Activated naive CD8-positive, alpha-beta T cell treated with anti-CD3 and anti-CD28 coated beads for 36 hours (primary cell): Measurements from ENCODE around the gene KRTAP25-1. TPM values are rescaled to one million over a fixed set of nuclear protein-coding genes. Genes with fewer than 3 reads are reported as not detected.

Source experiments
- DNase-seq: peaks from one replicate; pipeline ENCODE4 v3.0.0; 2021
- H3K27ac Mint-ChIP-seq: one replicate; pipeline ENCODE4 v1.8.0; 2022; ENCODE audit warnings: mild to moderate bottlenecking, moderate library complexity, mixed read lengths
- H3K27me3 Mint-ChIP-seq: one replicate; pipeline ENCODE4 v1.8.0; 2022; ENCODE audit warnings: mild to moderate bottlenecking, mixed read lengths
- H3K36me3 Mint-ChIP-seq: one replicate; pipeline ENCODE4 v1.8.0; 2021; ENCODE audit warnings: mild to moderate bottlenecking, mixed read lengths
- H3K4me1 Mint-ChIP-seq: one replicate; pipeline ENCODE4 v1.8.0; 2021; ENCODE audit warnings: mixed read lengths
- H3K4me3 Mint-ChIP-seq: one replicate; pipeline ENCODE4 v1.8.0; 2022; ENCODE audit warnings: mild to moderate bottlenecking, moderate library complexity, mixed read lengths
- H3K9me3 Mint-ChIP-seq: one replicate; pipeline ENCODE4 v1.8.0; 2022; ENCODE audit warnings: mixed read lengths
- total RNA-seq, 2 experiments: library from RNA; stranded (reverse); gene quantifications; one replicate each; pipeline ENCODE4 v1.2.3, GENCODE V29; 2021

KRTAP25-1 gene
- total RNA-seq, 2 experiments from 2014 or later = not detected

DNA sequence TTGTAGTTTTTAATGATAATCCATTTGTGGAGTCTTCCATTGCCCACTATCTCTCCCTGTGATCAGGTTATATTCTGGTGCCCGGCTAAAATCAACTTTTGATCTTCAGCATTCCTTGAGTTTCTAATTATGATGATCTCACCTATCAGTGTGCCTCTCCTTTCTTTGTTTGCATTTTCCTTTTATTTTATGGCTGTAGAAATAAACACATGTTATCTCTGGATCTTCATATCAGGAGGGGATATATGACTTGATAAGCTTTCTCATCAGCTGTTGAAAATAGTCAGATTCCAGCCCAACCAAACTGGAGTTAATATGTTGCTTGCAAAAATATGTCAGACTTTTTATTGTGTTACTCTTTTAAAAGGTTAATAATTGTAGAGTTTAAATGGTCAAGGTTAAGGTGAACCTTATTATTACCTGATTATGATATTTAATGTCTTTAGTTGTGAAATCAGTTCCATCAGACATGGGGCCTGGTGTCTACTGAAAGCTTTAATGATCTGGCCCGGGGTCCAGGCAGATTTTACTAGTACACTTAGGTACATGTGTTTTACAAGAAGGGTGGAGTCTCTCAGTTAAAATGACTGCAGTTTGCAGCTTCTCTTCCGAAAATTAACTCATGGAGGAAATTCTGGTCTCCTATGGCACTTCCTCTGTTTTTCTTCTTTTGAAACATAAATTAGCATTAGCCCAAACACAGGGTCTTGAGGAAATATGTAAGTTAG is 19.3 kb downstream of the KRTAP25-1 start:
- no peak overlapping the region for H3K4me3 Mint-ChIP-seq
- H3K36me3 Mint-ChIP-seq = no peaks in the 10 kb centered on the region
- no peak for DNase-seq
- H3K27ac Mint-ChIP-seq = no peak overlapping the region
- peaks cover 3% of the 10 kb centered on the region for H3K27me3 Mint-ChIP-seq
- no peaks in the 10 kb centered on the region for H3K4me1 Mint-ChIP-seq
- peaks cover 2% of the 10 kb centered on the region for H3K9me3 Mint-ChIP-seq

DNA sequence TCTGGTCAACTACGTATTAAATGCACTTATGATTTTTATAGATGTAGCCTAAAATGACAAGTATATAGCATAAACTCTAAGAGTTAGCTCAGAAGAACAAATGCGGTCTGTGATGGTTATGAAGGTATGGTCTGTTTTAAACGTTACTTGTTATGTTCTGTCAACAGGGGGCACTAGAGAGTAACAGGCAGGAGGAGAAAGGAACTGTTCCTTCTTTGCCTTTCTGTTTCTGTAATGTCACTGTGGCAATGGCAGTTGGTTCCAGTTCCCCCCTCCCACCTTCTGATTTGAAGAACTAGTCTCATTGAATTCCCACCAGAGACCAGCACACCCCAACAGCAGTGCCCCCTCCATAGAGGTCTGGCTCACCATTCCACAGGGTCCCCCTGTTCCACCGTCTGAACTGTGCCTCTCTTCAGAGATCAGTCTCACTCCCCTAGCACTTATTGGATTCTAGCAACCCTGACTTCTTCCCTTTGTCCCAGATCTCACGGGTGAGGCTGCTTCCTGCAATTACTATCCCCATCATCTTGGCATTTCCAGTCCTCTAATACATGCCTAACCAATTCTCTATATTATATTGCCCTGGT is 20.6 kb downstream of the KRTAP25-1 start:
- H3K4me1 Mint-ChIP-seq = no peaks in the 10 kb centered on the region
- H3K27me3 Mint-ChIP-seq = peaks cover 3% of the 10 kb centered on the region
- no peak overlapping the region for H3K4me3 Mint-ChIP-seq
- DNase-seq = no peak
- no peak overlapping the region for H3K27ac Mint-ChIP-seq
- no peaks in the 10 kb centered on the region for H3K36me3 Mint-ChIP-seq
- peaks cover 2% of the 10 kb centered on the region for H3K9me3 Mint-ChIP-seq

- H3K36me3 Mint-ChIP-seq = no peaks in the 10 kb centered on the region
- H3K4me3 Mint-ChIP-seq = no peak overlapping the region
- H3K27ac Mint-ChIP-seq = no peak overlapping the region
- DNase-seq = no peak
- no peaks in the 10 kb centered on the region for H3K4me1 Mint-ChIP-seq
- no peaks in the 10 kb centered on the region for H3K9me3 Mint-ChIP-seq
- no peaks in the 10 kb centered on the region for H3K27me3 Mint-ChIP-seq
These were observed 31.5 kb downstream of the KRTAP25-1 start for GRCh38 chr21:30257773-30258172.

DNA sequence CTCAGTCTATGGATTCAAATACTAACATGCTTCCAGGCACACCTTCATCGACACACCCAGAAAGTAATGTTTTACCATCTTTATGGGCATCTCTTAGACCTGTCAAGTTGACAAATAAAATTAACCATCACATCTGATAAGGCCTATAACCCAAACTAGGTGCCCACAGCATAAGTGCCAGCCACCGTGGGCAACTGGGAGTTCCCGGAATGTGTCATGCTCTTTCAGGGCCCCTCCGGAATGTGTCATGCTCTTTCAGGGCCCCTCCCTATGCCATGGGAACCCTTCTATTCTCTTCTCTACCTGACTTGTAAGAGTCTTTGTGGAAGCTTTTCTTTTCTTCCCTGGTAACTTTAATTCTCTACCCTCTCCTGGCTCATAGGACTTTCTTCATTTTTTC is 33.2 kb downstream of the KRTAP25-1 start:
- no peaks in the 10 kb centered on the region for H3K4me1 Mint-ChIP-seq
- no peaks in the 10 kb centered on the region for H3K36me3 Mint-ChIP-seq
- no peak for DNase-seq
- H3K9me3 Mint-ChIP-seq = no peaks in the 10 kb centered on the region
- no peaks in the 10 kb centered on the region for H3K27me3 Mint-ChIP-seq
- H3K27ac Mint-ChIP-seq = no peak overlapping the region
- H3K4me3 Mint-ChIP-seq = no peak overlapping the region

- H3K27me3 Mint-ChIP-seq = no peaks in the 10 kb centered on the region
- no peaks in the 10 kb centered on the region for H3K36me3 Mint-ChIP-seq
- no peaks in the 10 kb centered on the region for H3K4me1 Mint-ChIP-seq
- H3K9me3 Mint-ChIP-seq = no peaks in the 10 kb centered on the region
- no peak for DNase-seq
- H3K4me3 Mint-ChIP-seq = no peak overlapping the region
- no peak overlapping the region for H3K27ac Mint-ChIP-seq
These were observed 33.6 kb downstream of the KRTAP25-1 start for GRCh38 chr21:30255679-30256078.

GRCh38 chr21:30251781-30252180 is 37.5 kb downstream of the KRTAP25-1 start:
- H3K27ac Mint-ChIP-seq = no peak overlapping the region
- no peaks in the 10 kb centered on the region for H3K27me3 Mint-ChIP-seq
- no peak overlapping the region for H3K4me3 Mint-ChIP-seq
- no peaks in the 10 kb centered on the region for H3K9me3 Mint-ChIP-seq
- H3K36me3 Mint-ChIP-seq = no peaks in the 10 kb centered on the region
- no peaks in the 10 kb centered on the region for H3K4me1 Mint-ChIP-seq
- no peak for DNase-seq

- Mint-ChIP-seq H3K27ac (no peak overlapping the region), H3K9me3 (no peaks in the 10 kb centered on the region), H3K4me3 (no peak overlapping the region), H3K27me3 (no peaks in the 10 kb centered on the region), H3K36me3 (no peaks in the 10 kb centered on the region), H3K4me1 (no peaks in the 10 kb centered on the region)
- no peak for DNase-seq
These were observed 39.4 kb downstream of the KRTAP25-1 start for GRCh38 chr21:30249936-30250335.

- H3K4me1 Mint-ChIP-seq = no peaks in the 10 kb centered on the region
- H3K27me3 Mint-ChIP-seq = no peaks in the 10 kb centered on the region
- no peaks in the 10 kb centered on the region for H3K9me3 Mint-ChIP-seq
These were observed 40.5 kb downstream of the KRTAP25-1 start for GRCh38 chr21:30248844-30249243.

DNA sequence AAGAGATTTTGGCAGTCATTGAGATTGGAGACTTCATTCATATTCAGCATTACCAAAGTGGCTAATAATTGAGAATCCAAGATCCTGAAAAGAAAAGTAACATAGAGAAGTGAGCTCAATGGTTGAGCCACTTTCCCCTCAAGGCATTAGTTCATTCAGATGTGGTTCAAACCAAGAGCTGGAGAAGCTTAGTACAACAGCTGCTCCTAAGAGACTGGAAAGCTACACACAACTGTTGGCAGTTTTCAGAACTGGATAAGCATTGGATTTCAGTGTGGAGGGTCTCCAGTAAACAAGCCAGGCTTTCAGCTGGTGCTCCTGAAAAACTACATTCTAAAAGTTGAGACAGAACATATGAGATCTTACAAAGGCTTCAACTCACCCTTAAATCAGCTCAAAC is 44.3 kb downstream of the KRTAP25-1 start:
- no peaks in the 10 kb centered on the region for H3K4me1 Mint-ChIP-seq
- no peaks in the 10 kb centered on the region for H3K36me3 Mint-ChIP-seq
- DNase-seq = no peak
- no peak overlapping the region for H3K4me3 Mint-ChIP-seq
- H3K27me3 Mint-ChIP-seq = no peaks in the 10 kb centered on the region
- no peak overlapping the region for H3K27ac Mint-ChIP-seq
- H3K9me3 Mint-ChIP-seq = no peaks in the 10 kb centered on the region

More at GRCh38 chr21:30248844-30249243, 40.5 kb downstream of the KRTAP25-1 start:
- H3K36me3 Mint-ChIP-seq = no peaks in the 10 kb centered on the region
- H3K27ac Mint-ChIP-seq = no peak overlapping the region
- no peak overlapping the region for H3K4me3 Mint-ChIP-seq
- DNase-seq = no peak

DNA sequence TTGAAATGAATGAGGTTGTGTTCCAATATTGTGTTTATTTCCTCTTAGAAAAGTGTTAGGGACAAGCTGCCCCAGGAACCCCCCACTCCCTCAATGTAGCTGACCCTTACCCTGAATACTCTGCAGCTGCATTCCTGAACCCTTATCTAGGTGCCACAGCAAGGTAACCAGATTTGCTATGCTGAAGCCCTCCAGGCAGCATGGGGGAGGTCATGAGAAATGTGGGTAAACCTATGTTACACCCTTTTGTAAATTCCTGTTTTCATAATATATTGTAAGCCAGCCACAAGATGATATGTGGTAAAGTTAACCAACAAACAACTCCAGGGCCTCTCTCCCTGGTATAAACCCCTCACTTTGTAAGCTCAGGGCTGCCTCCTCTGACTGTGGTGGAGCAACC is 45.6 kb downstream of the KRTAP25-1 start:
- H3K9me3 Mint-ChIP-seq = no peaks in the 10 kb centered on the region

DNA sequence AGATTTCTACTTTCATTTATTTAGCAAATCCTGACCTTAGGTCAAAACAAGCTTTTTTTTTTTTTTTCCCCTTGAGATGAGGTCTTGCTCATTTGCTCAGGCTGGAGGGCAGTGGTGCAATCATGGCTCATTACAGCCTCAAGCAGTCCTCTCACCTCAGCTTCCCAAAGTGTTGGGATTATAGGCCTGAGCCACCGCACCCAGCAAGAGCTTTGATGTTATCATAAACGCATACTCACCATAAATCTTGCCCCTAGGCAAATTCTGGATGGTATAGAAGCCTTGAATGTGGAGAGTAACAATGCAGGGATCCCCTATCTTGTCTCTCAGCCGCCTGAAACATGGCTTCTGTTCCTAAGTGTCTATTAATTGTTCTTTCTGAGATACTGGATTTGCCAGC is 48.7 kb downstream of the KRTAP25-1 start:
- Mint-ChIP-seq H3K36me3 (no peaks in the 10 kb centered on the region), H3K4me1 (no peaks in the 10 kb centered on the region), H3K27ac (no peak overlapping the region), H3K4me3 (no peak overlapping the region), H3K9me3 (no peaks in the 10 kb centered on the region), H3K27me3 (no peaks in the 10 kb centered on the region)
- no peak for DNase-seq

More for the DNA sequence above, 45.6 kb downstream of the KRTAP25-1 start:
- Mint-ChIP-seq H3K36me3 (no peaks in the 10 kb centered on the region), H3K4me3 (no peak overlapping the region), H3K27me3 (no peaks in the 10 kb centered on the region), H3K4me1 (no peaks in the 10 kb centered on the region), H3K27ac (no peak overlapping the region)
- DNase-seq = no peak

Other genes starting within 250 kb of the KRTAP25-1 start
- not detected for gene CLDN17, start 122.7 kb downstream of the KRTAP25-1 start, total RNA-seq
- not detected for gene CLDN8, start 73.4 kb downstream of the KRTAP25-1 start, total RNA-seq
- gene KRTAP24-1, start 6.6 kb downstream of the KRTAP25-1 start, total RNA-seq = not detected
- not detected for gene KRTAP26-1, start 30.8 kb upstream of the KRTAP25-1 start, total RNA-seq
- not detected for gene KRTAP27-1, start 48.2 kb upstream of the KRTAP25-1 start, total RNA-seq
- gene KRTAP23-1, start 59.1 kb upstream of the KRTAP25-1 start, total RNA-seq = not detected
- not detected for gene KRTAP13-2, start 82.8 kb upstream of the KRTAP25-1 start, total RNA-seq
- gene KRTAP13-1, start 106.5 kb upstream of the KRTAP25-1 start, total RNA-seq = not detected
- gene KRTAP13-3, start 136.4 kb upstream of the KRTAP25-1 start, total RNA-seq = not detected
- not detected for gene KRTAP13-4, start 140.7 kb upstream of the KRTAP25-1 start, total RNA-seq
- not detected for gene KRTAP15-1, start 150.8 kb upstream of the KRTAP25-1 start, total RNA-seq
- not detected for gene KRTAP19-1, start 190.9 kb upstream of the KRTAP25-1 start, total RNA-seq
- not detected for gene KRTAP19-2, start 197.9 kb upstream of the KRTAP25-1 start, total RNA-seq
- gene KRTAP19-3, start 202.5 kb upstream of the KRTAP25-1 start, total RNA-seq = not detected
- gene KRTAP19-4, start 207.7 kb upstream of the KRTAP25-1 start, total RNA-seq = not detected
- not detected for gene KRTAP19-5, start 212.6 kb upstream of the KRTAP25-1 start, total RNA-seq